B cell (primary cell): ENCODE results near the gene CDKN2B. TPM values are rescaled to one million over a fixed set of nuclear protein-coding genes. Genes with fewer than 3 reads are reported as not detected.
A peak's percentile ranks its signal among the peaks of the same experiment; 100 is the strongest.

ENCODE experiments used
- ATAC-seq: fragments of 200-7000 bp; cut with Tn5 transposase; one replicate; pipeline ENCODE4 v1.10.0; 2021; ENCODE audit warnings: low read depth, mild to moderate bottlenecking, moderate number of reproducible peaks, moderate library complexity
- CTCF ChIA-PET: fragments of 350-600 bp; sonication (Branson Sonifier 250); formaldehyde crosslinking; loops from one replicate; lab custom pipeline; 2021; ENCODE audit warnings: antibody characterized with exemption, inconsistent platforms; lab: Charles Lee
- POLR2A ChIA-PET: fragments of 350-600 bp; sonication (Branson Sonifier 250); formaldehyde crosslinking; loops from one replicate; lab custom pipeline; 2021; ENCODE audit warnings: antibody characterized with exemption; lab: Charles Lee
- DNase-seq: peaks from one replicate; pipeline ENCODE4 v3.0.0; 2013
- H2AFZ ChIP-seq: 2 replicates; pipeline ENCODE4 v1.6.1; 2012; ENCODE audit warnings: mild to moderate bottlenecking, low read depth, low read length; ENCODE audit not compliant: insufficient read depth, poor library complexity, severe bottlenecking
- H3K27ac ChIP-seq, 2 donors: 1 replicate in 1 of 2; 2 replicates in 1 of 2; pipeline ENCODE4 v1.5.1; 2012 to 2013; ENCODE audit warnings: low read length in 2 of 2, mild to moderate bottlenecking in 2 of 2, moderate library complexity in 1 of 2
- H3K27me3 ChIP-seq, 4 experiments: fragments of 200-600 bp in 1 of 4; sonication (generic) in 1 of 4; replicated peaks in 1 of 4; 1 replicate in 2 of 4; 2 replicates in 2 of 4; pipeline versions ENCODE4 v1.6.1 to v1.7.0; 2013 to 2016; ENCODE audit warnings: low read length in 3 of 4, mild to moderate bottlenecking in 2 of 4, mixed read lengths in 1 of 4, moderate library complexity in 1 of 4; ENCODE audit not compliant: insufficient read depth in 4 of 4, control insufficient read depth in 3 of 4; ENCODE audit errors: control extremely low read depth in 1 of 4
- H3K36me3 ChIP-seq, 2 experiments: replicated peaks in 1 of 2; 1 replicate in 1 of 2; 2 replicates in 1 of 2; pipeline versions ENCODE4 v1.6.1 to v1.7.1; 2013; ENCODE audit warnings: low read length in 1 of 2; ENCODE audit not compliant: insufficient read depth in 2 of 2, control insufficient read depth in 1 of 2; ENCODE audit errors: control extremely low read depth in 1 of 2, extremely low read depth in 1 of 2
- H3K4me1 ChIP-seq, 2 donors: fragments of 200-600 bp in 1 of 2; sonication (generic) in 1 of 2; 1 replicate in 1 of 2; 2 replicates in 1 of 2; pipeline versions ENCODE4 v1.5.1 to v1.6.1; 2013 to 2017; ENCODE audit warnings: low read length in 2 of 2; ENCODE audit not compliant: control insufficient read depth in 2 of 2, insufficient read depth in 2 of 2
- H3K4me2 ChIP-seq: replicated peaks from 2 replicates; pipeline ENCODE3; 2012; ENCODE audit warnings: mild to moderate bottlenecking, low read depth, low read length; ENCODE audit not compliant: poor library complexity, severe bottlenecking
- H3K4me3 ChIP-seq, 5 experiments: fragments of 200-600 bp in 1 of 5; sonication (generic) in 1 of 5; 1 replicate in 3 of 5; 2 replicates in 2 of 5; pipeline versions ENCODE4 v1.5.1 to v1.7.0; 2011 to 2016; ENCODE audit warnings: low read length in 4 of 5, mild to moderate bottlenecking in 4 of 5, low read depth in 2 of 5, control low read depth in 1 of 5, moderate library complexity in 1 of 5; ENCODE audit not compliant: insufficient read depth in 1 of 5; ENCODE audit errors: control extremely low read depth in 1 of 5, extremely low read depth in 1 of 5
- H3K79me2 ChIP-seq: fragments of 200-600 bp; sonication (generic); one replicate; pipeline ENCODE4 v1.6.0; 2016; ENCODE audit warnings: low read length; ENCODE audit not compliant: control insufficient read depth, insufficient read depth
- H3K9ac ChIP-seq: fragments of 200-600 bp; sonication (generic); 2 replicates; pipeline ENCODE4 v1.6.1; 2017; ENCODE audit warnings: mild to moderate bottlenecking, low read length, moderate library complexity
- H3K9me3 ChIP-seq, 3 donors: one replicate each; pipeline versions ENCODE4 v1.6.1 to v1.7.1; 2013; ENCODE audit warnings: low read length in 2 of 3; ENCODE audit not compliant: control insufficient read depth in 2 of 3, insufficient read depth in 1 of 3; ENCODE audit errors: control extremely low read depth in 1 of 3
- H4K20me1 ChIP-seq: 2 replicates; pipeline ENCODE4 v1.6.0; 2012; ENCODE audit warnings: mild to moderate bottlenecking, low read length; ENCODE audit not compliant: insufficient read depth, control insufficient read depth, poor library complexity, severe bottlenecking
- H3K27ac Mint-ChIP-seq: one replicate; pipeline ENCODE4 v1.8.0; 2021; ENCODE audit warnings: mixed read lengths
- H3K27me3 Mint-ChIP-seq: one replicate; pipeline ENCODE4 v1.8.0; 2021; ENCODE audit warnings: mixed read lengths
- H3K4me1 Mint-ChIP-seq: one replicate; pipeline ENCODE4 v1.8.0; 2021; ENCODE audit warnings: mixed read lengths
- H3K4me3 Mint-ChIP-seq: one replicate; pipeline ENCODE4 v1.8.0; 2021; ENCODE audit warnings: mixed read lengths
- H3K9me3 Mint-ChIP-seq: one replicate; pipeline ENCODE4 v1.8.0; 2022; ENCODE audit warnings: mixed read lengths; ENCODE audit not compliant: insufficient read depth
- EZH2 ChIP-seq: IDR thresholded peaks from 2 replicates; pipeline ENCODE4 v1.6.1; 2012; ENCODE audit warnings: borderline replicate concordance, low read depth, mild to moderate bottlenecking, moderate library complexity, low read length; ENCODE audit not compliant: insufficient read depth, poor library complexity, severe bottlenecking
- WGBS: methylation state at CpG from one replicate; pipeline ENCODE4 v1.1.5; 2013; ENCODE audit warnings: missing lambda C conversion rate; ENCODE audit not compliant: insufficient coverage; 5-methylcytosine and 5-hydroxymethylcytosine counted together
- intact Hi-C: fragments of 100-400 bp; cut with micrococcal nuclease; formaldehyde crosslinking; loops from one replicate; pipeline ENCODE4 v1.10.0; 2022
- polyA plus RNA-seq: library from polyadenylated mRNA; depleted of rRNA; stranded (reverse); fragments of >200 nt; gene quantifications from 2 replicates; pipeline ENCODE4 v1.2.3, GENCODE V29; 2012
- total RNA-seq, 2 donors: library from RNA; stranded (reverse); fragments of 120-200 nt in 1 of 2; gene quantifications; 1 replicate in 1 of 2; 2 replicates in 1 of 2; pipeline versions ENCODE4 v1.2.3 to v1.2.4, GENCODE V29; 2013 to 2022
- TF ChIP-seq, protein P1 (sequence below): fragments of 200-600 bp; IDR thresholded peaks from one replicate; pipeline ENCODE4 v1.8.0; 2022; ENCODE audit warnings: antibody characterized with exemption, mild to moderate bottlenecking

CDKN2B gene
- total and polyA plus RNA-seq, 2 donors (not counting 1 experiment from before 2014, with no cell fraction given) = 0.36 to 0.42 TPM

DNA sequence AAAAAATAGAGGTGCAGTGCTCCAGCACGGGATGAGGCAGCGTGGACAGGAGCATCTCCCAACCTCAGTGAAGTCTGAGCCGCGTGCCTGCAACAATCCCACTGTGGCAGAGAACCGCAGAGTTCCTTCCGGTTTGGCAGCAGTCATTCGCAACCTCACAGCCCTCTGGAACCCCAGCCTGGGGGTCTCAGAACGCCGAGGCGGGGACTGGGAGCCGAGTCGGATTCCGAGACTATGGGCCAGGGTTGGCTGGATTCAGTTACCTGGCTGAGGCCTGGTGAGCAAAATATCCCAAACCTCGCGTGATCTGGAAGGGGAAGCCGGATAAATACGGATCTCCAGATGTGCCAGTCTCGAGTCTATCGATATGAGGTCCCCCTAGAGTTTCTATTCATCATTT, 41.9 kb downstream of the CDKN2B start:
- ATAC-seq (no peak), DNase-seq (no peak)
- H3K9me3 ChIP-seq = peaks cover 1 to 66% (median 40%) of the 10 kb centered on the region in 3 donors
- H4K20me1 ChIP-seq = no peaks in the 10 kb centered on the region
- TF ChIP-seq EZH2 = no peak
- TF ChIP-seq, protein P1, sequence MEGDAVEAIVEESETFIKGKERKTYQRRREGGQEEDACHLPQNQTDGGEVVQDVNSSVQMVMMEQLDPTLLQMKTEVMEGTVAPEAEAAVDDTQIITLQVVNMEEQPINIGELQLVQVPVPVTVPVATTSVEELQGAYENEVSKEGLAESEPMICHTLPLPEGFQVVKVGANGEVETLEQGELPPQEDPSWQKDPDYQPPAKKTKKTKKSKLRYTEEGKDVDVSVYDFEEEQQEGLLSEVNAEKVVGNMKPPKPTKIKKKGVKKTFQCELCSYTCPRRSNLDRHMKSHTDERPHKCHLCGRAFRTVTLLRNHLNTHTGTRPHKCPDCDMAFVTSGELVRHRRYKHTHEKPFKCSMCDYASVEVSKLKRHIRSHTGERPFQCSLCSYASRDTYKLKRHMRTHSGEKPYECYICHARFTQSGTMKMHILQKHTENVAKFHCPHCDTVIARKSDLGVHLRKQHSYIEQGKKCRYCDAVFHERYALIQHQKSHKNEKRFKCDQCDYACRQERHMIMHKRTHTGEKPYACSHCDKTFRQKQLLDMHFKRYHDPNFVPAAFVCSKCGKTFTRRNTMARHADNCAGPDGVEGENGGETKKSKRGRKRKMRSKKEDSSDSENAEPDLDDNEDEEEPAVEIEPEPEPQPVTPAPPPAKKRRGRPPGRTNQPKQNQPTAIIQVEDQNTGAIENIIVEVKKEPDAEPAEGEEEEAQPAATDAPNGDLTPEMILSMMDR = no peak
- Mint-ChIP-seq H3K9me3 (peaks cover 7% of the 10 kb centered on the region), H3K4me1 (peaks cover 23% of the 10 kb centered on the region), H3K27ac (peak overlapping the region; percentile 32), H3K27me3 (peaks cover 90% of the 10 kb centered on the region), H3K4me3 (no peak overlapping the region)
- no peak overlapping the region for H3K9ac ChIP-seq
- H3K27ac ChIP-seq = no peak overlapping the region
- 16% methylated on average over 17 of the region's 19 CpGs for WGBS
- no peak overlapping the region for H2AFZ ChIP-seq
- H3K4me3 ChIP-seq = no peak overlapping the region
- intact Hi-C loops = no loop called here
- H3K27me3 ChIP-seq = peaks cover 1 to 91% (median 81%) of the 10 kb centered on the region in 4 experiments
- no peak overlapping the region for H3K4me2 ChIP-seq
- H3K4me1 ChIP-seq = peaks cover 21 to 34% of the 10 kb centered on the region in 2 donors
- ChIA-PET POLR2A (no interaction called here), CTCF (interaction anchor here (0.9 to 5.4 kb wide), 3 partner anchors 37 to 277 kb away, joined by 3 to 43 read pairs (median 3); partner anchors contain the start of gene CDKN2B)
- H3K36me3 ChIP-seq = no peaks in the 10 kb centered on the region
- H3K79me2 ChIP-seq = no peaks in the 10 kb centered on the region

DNA sequence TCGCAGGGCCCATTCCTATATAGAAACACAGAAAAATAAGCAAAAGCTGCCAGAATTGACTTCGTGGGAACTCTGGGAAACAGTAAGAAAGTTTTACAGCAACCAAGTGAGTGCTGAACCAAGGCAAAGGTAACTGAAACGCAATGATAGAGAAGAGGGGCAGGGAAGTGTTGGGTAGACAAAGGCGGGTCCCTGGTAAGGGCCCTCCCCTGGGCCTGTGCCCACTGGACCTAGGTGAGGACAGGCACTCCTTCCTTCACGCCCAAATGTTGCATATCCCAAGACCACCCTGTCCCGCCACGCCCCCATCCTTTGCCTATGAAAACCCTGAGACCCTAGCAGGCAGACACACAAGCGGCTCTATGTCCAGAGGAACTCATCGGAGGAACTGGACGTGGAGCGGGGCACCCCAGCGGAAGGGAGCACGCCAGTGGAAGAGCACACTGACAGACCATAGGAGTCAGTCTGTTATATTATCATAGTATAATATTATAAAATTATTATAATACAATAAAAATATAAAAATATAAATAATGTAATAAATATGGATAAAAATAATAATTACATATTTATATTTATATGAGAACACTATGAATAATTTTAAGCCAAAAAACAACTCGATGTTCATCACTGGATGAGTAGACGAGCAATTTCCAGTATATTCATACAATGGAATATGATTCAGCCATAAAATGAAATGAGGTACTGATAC, 42.8 kb downstream of the CDKN2B start:
- peak overlapping the region; percentile 27 for H3K27ac Mint-ChIP-seq
- no peaks in the 10 kb centered on the region for H3K79me2 ChIP-seq
- H3K4me3 ChIP-seq = no peak overlapping the region
- 8% methylated on average over 7 of the region's 15 CpGs for WGBS
- peaks cover 20 to 34% of the 10 kb centered on the region in 2 donors for H3K4me1 ChIP-seq
- no peak for TF ChIP-seq EZH2
- TF ChIP-seq, protein P1 = no peak
- peaks cover 7% of the 10 kb centered on the region for H3K9me3 Mint-ChIP-seq
- no peak for ATAC-seq
- no peak overlapping the region for H3K27ac ChIP-seq
- no peak overlapping the region for H3K4me3 Mint-ChIP-seq
- no peaks in the 10 kb centered on the region for H3K36me3 ChIP-seq
- peaks cover 23% of the 10 kb centered on the region for H3K4me1 Mint-ChIP-seq
- no peak overlapping the region for H3K4me2 ChIP-seq
- intact Hi-C loops = no loop called here
- no peak overlapping the region for H3K9ac ChIP-seq
- ChIA-PET POLR2A (no interaction called here), CTCF (no interaction called here)
- H3K27me3 ChIP-seq = peaks cover 0 to 88% (median 81%) of the 10 kb centered on the region in 4 experiments
- no peak overlapping the region for H2AFZ ChIP-seq
- peaks cover 1 to 65% (median 39%) of the 10 kb centered on the region in 3 donors for H3K9me3 ChIP-seq
- DNase-seq = no peak
- peaks cover 90% of the 10 kb centered on the region for H3K27me3 Mint-ChIP-seq
- no peaks in the 10 kb centered on the region for H4K20me1 ChIP-seq
